Measurements from ENCODE around the gene SNRNP25. TPM values are rescaled to one million over a fixed set of nuclear protein-coding genes. Genes with fewer than 3 reads are reported as not detected.

SNRNP25 gene
- total and polyA plus RNA-seq, 2 donors (not counting 1 experiment from before 2014, with no cell fraction given), result 25.5 to 32.8 TPM

GRCh38 chr16:47234-47633 lies 6.4 kb upstream of the SNRNP25 start:
- H3K27ac ChIP-seq (ENCODE audit: low read length in 2 of 2), result no peak overlapping the region
- no peak for ATAC-seq (ENCODE audit: low read depth)
- peak overlapping the region; percentile 42 for H3K27ac Mint-ChIP-seq

More at GRCh38 chr16:47234-47633, 6.4 kb upstream of the SNRNP25 start:
- POLR2A ChIA-PET, result no interaction called here
- H3K9me3 Mint-ChIP-seq (ENCODE audit: insufficient read depth), result no peaks in the 10 kb centered on the region
- DNase-seq, result no peak
- no peak overlapping the region for H3K4me3 Mint-ChIP-seq
- CTCF ChIA-PET, result interaction anchor here (0.6 to 1.1 kb wide), 3 partner anchors 19 to 666 kb away, joined by 3 to 4 read pairs (median 3); no protein-coding TSS in a partner anchor
- Histone ChIP-seq H4K20me1 (ENCODE audit: control insufficient read depth, insufficient read depth, low read length, poor library complexity, severe bottlenecking) (peaks cover 36% of the 10 kb centered on the region), H3K4me1 (ENCODE audit: control insufficient read depth in 2 of 2, insufficient read depth in 2 of 2, low read length in 2 of 2) (peaks cover 10 to 20% of the 10 kb centered on the region in 2 donors), H3K27me3 (replicated peaks in 1 of 4; ENCODE audit: control extremely low read depth in 1 of 4, control insufficient read depth in 3 of 4, insufficient read depth in 4 of 4, low read length in 3 of 4) (no peaks in the 10 kb centered on the region), H3K79me2 (ENCODE audit: control insufficient read depth, insufficient read depth, low read length) (peaks cover 50% of the 10 kb centered on the region), H3K4me2 (replicated peaks; ENCODE audit: low read depth, low read length, poor library complexity, severe bottlenecking) (no peak overlapping the region), H3K9me3 (ENCODE audit: control extremely low read depth in 1 of 3, control insufficient read depth in 2 of 3, insufficient read depth in 1 of 3, low read length in 2 of 3) (no peaks in the 10 kb centered on the region), H3K9ac (ENCODE audit: low read length) (no peak overlapping the region), H2AFZ (ENCODE audit: insufficient read depth, low read depth, low read length, poor library complexity, severe bottlenecking) (no peak overlapping the region), H3K36me3 (replicated peaks in 1 of 2; ENCODE audit: control extremely low read depth in 1 of 2, control insufficient read depth in 1 of 2, extremely low read depth in 1 of 2, insufficient read depth in 2 of 2, low read length in 1 of 2) (peaks cover 6 to 57% of the 10 kb centered on the region in 2 experiments), H3K4me3 (ENCODE audit: control extremely low read depth in 1 of 5, extremely low read depth in 1 of 5, insufficient read depth in 1 of 5, low read depth in 2 of 5, low read length in 4 of 5) (no peak overlapping the region)
- TF ChIP-seq EZH2 (IDR thresholded peaks at IDR 0.05; ENCODE audit: borderline replicate concordance, insufficient read depth, low read depth, low read length, poor library complexity, severe bottlenecking), result no peak
- TF ChIP-seq CTCF (IDR thresholded peaks at IDR 0.05), result no peak
- peaks cover 20% of the 10 kb centered on the region for H3K4me1 Mint-ChIP-seq
- H3K27me3 Mint-ChIP-seq, result no peaks in the 10 kb centered on the region
- intact Hi-C loops (cut with micrococcal nuclease), result no loop called here
- 94% methylated on average over 7 of the region's 7 CpGs for WGBS (ENCODE audit: insufficient coverage)

Data from B cell (primary cell).